GM23338 (cell line): ENCODE results near the gene FBXO41.

Experiments
- CTCF ChIP-seq, 2 experiments: fragments of 200-600 bp in 1 of 2; sonication (generic) in 1 of 2; conservative IDR thresholded peaks; 2 replicates each; pipeline versions ENCODE4 v1.5.1 to v1.6.1; 2016 to 2017; ENCODE audit warnings: antibody characterized with exemption in 2 of 2, low read depth in 2 of 2, mild to moderate bottlenecking in 2 of 2, moderate library complexity in 1 of 2
- EZH2 ChIP-seq: fragments of 200-600 bp; sonication (generic); IDR thresholded peaks from one replicate; pipeline ENCODE4 v1.8.0; 2017; ENCODE audit warnings: antibody characterized with exemption, mild to moderate bottlenecking, low read depth; ENCODE audit not compliant: unreplicated experiment

DNA sequence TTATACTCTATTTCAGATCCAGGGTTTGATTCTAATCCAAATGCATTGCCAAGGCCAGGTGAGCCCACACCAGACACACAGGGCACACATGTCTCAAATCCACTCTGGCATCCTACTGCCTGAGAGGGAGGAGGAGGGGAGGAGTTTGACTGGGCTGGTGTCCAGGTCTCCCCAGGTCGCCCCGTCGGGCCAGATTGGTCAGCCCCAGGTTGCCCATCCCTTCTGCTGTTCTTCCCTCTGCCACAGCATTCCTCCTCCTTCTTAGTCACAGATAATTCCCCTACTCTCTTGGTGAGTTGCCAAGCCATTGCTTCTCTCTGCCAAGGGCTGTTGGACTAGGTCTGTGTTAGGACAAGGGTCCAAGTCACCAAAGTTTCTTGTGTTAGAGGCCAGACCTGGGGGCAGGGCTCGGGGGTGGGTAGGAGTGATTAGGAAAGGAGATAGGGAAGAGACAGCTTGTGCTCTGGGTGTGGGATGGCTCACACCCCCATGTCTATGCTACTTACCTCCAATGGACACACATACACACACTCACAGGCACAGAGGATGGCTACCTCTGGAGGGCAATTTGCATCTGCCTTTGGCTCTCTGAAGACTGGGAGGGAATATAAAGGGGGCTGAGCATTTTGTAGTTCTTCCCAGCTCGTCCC lies 11.6 kb upstream of the FBXO41 start:
- TF ChIP-seq EZH2 (no peak), CTCF (conservative IDR thresholded peaks at IDR 0.05; ENCODE audit: low read depth in 2 of 2) (no peak)
